ENCODE measurements around the gene HOXA10.

The HOXA10 gene

GRCh38 chr7:27202018-27202861, 28.1 kb upstream of the HOXA10 start:
- peaks cover 29% of the 10 kb centered on the region for H3K4me1 ChIP-seq (ENCODE audit: insufficient read depth, low read length)
- no peak overlapping the region for H3K9ac ChIP-seq (ENCODE audit: low read length)
- no peaks in the 10 kb centered on the region for H3K36me3 ChIP-seq (ENCODE audit: insufficient read depth, low read length)
- H3K27me3 ChIP-seq (ENCODE audit: control insufficient read depth in 1 of 2, insufficient read depth in 2 of 2, low read length in 2 of 2) = peaks cover 72 to 89% of the 10 kb centered on the region in 2 donors
- no peaks in the 10 kb centered on the region for H3K9me3 ChIP-seq (ENCODE audit: low read length)
- no peak overlapping the region for H3K27ac ChIP-seq (ENCODE audit: low read depth, low read length)
- H3K4me3 ChIP-seq (ENCODE audit: low read depth in 1 of 2, low read length in 2 of 2) = no peak overlapping the region

GRCh38 chr7:27201580-27202017, 27.5 kb upstream of the HOXA10 start:
- Histone ChIP-seq H3K27me3 (ENCODE audit: control insufficient read depth in 1 of 2, insufficient read depth in 2 of 2, low read length in 2 of 2) (peaks cover 66 to 83% of the 10 kb centered on the region in 2 donors), H3K9ac (ENCODE audit: low read length) (no peak overlapping the region), H3K36me3 (ENCODE audit: insufficient read depth, low read length) (no peaks in the 10 kb centered on the region), H3K4me1 (ENCODE audit: insufficient read depth, low read length) (peaks cover 29% of the 10 kb centered on the region), H3K27ac (ENCODE audit: low read depth, low read length) (no peak overlapping the region), H3K9me3 (ENCODE audit: low read length) (no peaks in the 10 kb centered on the region), H3K4me3 (ENCODE audit: low read depth in 1 of 2, low read length in 2 of 2) (peak overlapping the region in 1 of 2 donors; percentile 63)

DNA sequence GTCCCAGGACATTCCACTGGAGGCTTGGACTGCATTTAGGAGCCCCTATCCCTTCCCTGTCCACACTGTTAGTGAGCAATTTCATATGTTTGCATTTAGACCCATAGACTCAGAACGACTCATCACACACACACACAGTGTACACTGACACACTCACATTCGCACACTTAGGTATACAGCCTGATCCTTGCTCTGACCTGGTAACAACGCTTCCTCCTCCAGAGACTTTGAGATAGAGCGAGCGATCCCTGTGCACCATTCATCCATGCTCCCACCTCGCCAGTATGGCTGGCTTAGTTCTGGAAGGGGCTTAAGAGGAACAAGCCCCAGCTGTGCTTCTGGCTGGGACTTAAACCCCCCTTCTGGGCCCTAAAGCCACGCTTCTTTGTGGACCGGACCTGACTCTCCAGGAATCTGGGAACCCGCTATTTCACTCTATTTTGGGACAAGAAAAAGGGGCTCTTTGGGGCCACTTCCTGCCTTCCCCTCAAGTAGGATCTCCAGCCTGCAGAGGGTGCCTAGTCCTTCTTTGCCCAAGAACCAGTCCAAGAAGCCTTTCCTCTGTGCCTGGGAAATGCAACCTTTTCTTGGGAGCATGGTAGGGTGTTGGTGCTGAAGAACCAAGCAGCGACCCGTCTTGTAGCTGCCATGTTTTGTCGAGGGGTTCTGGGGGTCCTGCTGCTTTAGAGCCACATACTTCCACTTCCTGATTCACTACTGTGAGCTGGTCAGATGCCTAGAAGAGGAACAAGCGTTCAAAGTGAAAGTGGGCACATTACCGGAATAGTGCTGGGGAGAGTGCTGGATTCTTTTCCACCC, 26.9 kb upstream of the HOXA10 start:
- Histone ChIP-seq H3K4me3 (ENCODE audit: low read depth in 1 of 2, low read length in 2 of 2) (peak overlapping the region; percentile 58 to 63), H3K27me3 (ENCODE audit: control insufficient read depth in 1 of 2, insufficient read depth in 2 of 2, low read length in 2 of 2) (peaks cover 60 to 77% of the 10 kb centered on the region in 2 donors), H3K4me1 (ENCODE audit: insufficient read depth, low read length) (peaks cover 28% of the 10 kb centered on the region), H3K9ac (ENCODE audit: low read length) (no peak overlapping the region), H3K36me3 (ENCODE audit: insufficient read depth, low read length) (no peaks in the 10 kb centered on the region), H3K27ac (ENCODE audit: low read depth, low read length) (no peak overlapping the region), H3K9me3 (ENCODE audit: low read length) (no peaks in the 10 kb centered on the region)

GRCh38 chr7:27199849-27200760, 26.0 kb upstream of the HOXA10 start, which contains the start of gene HOXA13:
Gene HOXA13 (minus strand): TSS chr7:27200091. CDS start chr7:27200077, 14 bp downstream.
- H3K9ac ChIP-seq (ENCODE audit: low read length) = peak within 1 kb of the TSS; percentile 87

GRCh38 chr7:27198871-27199801, 25.0 kb upstream of the HOXA10 start:
- Histone ChIP-seq H3K4me1 (ENCODE audit: insufficient read depth, low read length) (peaks cover 13% of the 10 kb centered on the region), H3K4me3 (ENCODE audit: low read depth in 1 of 2, low read length in 2 of 2) (peak overlapping the region; percentile 86 to 92), H3K9me3 (ENCODE audit: low read length) (no peaks in the 10 kb centered on the region), H3K9ac (ENCODE audit: low read length) (peak overlapping the region; percentile 87), H3K27ac (ENCODE audit: low read depth, low read length) (peak overlapping the region; percentile 86), H3K36me3 (ENCODE audit: insufficient read depth, low read length) (no peaks in the 10 kb centered on the region), H3K27me3 (ENCODE audit: control insufficient read depth in 1 of 2, insufficient read depth in 2 of 2, low read length in 2 of 2) (peaks cover 41 to 58% of the 10 kb centered on the region in 2 donors)

More at GRCh38 chr7:27199849-27200760, 26.0 kb upstream of the HOXA10 start, which contains the start of gene HOXA13:
- no peaks in the 10 kb centered on the region for H3K36me3 ChIP-seq (ENCODE audit: insufficient read depth, low read length)
- H3K9me3 ChIP-seq (ENCODE audit: low read length) = no peaks in the 10 kb centered on the region
- peak within 1 kb of the TSS; percentile 86 for H3K27ac ChIP-seq (ENCODE audit: low read depth, low read length)
- peak within 1 kb of the TSS; percentile 86 to 92 for H3K4me3 ChIP-seq (ENCODE audit: low read depth in 1 of 2, low read length in 2 of 2)
- peaks cover 51 to 68% of the 10 kb centered on the region in 2 donors for H3K27me3 ChIP-seq (ENCODE audit: control insufficient read depth in 1 of 2, insufficient read depth in 2 of 2, low read length in 2 of 2)
- H3K4me1 ChIP-seq (ENCODE audit: insufficient read depth, low read length) = peaks cover 19% of the 10 kb centered on the region

GRCh38 chr7:27198138-27198841, 24.2 kb upstream of the HOXA10 start:
- no peaks in the 10 kb centered on the region for H3K9me3 ChIP-seq (ENCODE audit: low read length)
- peak overlapping the region; percentile 55 for H3K9ac ChIP-seq (ENCODE audit: low read length)
- H3K27me3 ChIP-seq (ENCODE audit: control insufficient read depth in 1 of 2, insufficient read depth in 2 of 2, low read length in 2 of 2) = peaks cover 33 to 50% of the 10 kb centered on the region in 2 donors
- H3K36me3 ChIP-seq (ENCODE audit: insufficient read depth, low read length) = no peaks in the 10 kb centered on the region
- H3K4me3 ChIP-seq (ENCODE audit: low read depth in 1 of 2, low read length in 2 of 2) = peak overlapping the region; percentile 86 to 92
- peak overlapping the region; percentile 86 for H3K27ac ChIP-seq (ENCODE audit: low read depth, low read length)
- H3K4me1 ChIP-seq (ENCODE audit: insufficient read depth, low read length) = peaks cover 13% of the 10 kb centered on the region

- Histone ChIP-seq H3K9me3 (ENCODE audit: low read length) (no peaks in the 10 kb centered on the region), H3K27me3 (ENCODE audit: control insufficient read depth in 1 of 2, insufficient read depth in 2 of 2, low read length in 2 of 2) (peaks cover 26 to 41% of the 10 kb centered on the region in 2 donors), H3K9ac (ENCODE audit: low read length) (peak overlapping the region; percentile 55), H3K4me3 (ENCODE audit: low read depth in 1 of 2, low read length in 2 of 2) (peak overlapping the region; percentile 86 to 92), H3K4me1 (ENCODE audit: insufficient read depth, low read length) (peaks cover 13% of the 10 kb centered on the region), H3K36me3 (ENCODE audit: insufficient read depth, low read length) (no peaks in the 10 kb centered on the region), H3K27ac (ENCODE audit: low read depth, low read length) (peak overlapping the region; percentile 57)
Measured at GRCh38 chr7:27197137-27198042, 23.3 kb upstream of the HOXA10 start.

- H3K27ac ChIP-seq (ENCODE audit: low read depth, low read length) = peak overlapping the region; percentile 57
- no peak overlapping the region for H3K9ac ChIP-seq (ENCODE audit: low read length)
- H3K4me3 ChIP-seq (ENCODE audit: low read depth in 1 of 2, low read length in 2 of 2) = peak overlapping the region; percentile 2 to 86
- no peaks in the 10 kb centered on the region for H3K36me3 ChIP-seq (ENCODE audit: insufficient read depth, low read length)
- H3K9me3 ChIP-seq (ENCODE audit: low read length) = no peaks in the 10 kb centered on the region
- peaks cover 12% of the 10 kb centered on the region for H3K4me1 ChIP-seq (ENCODE audit: insufficient read depth, low read length)
- peaks cover 21 to 36% of the 10 kb centered on the region in 2 donors for H3K27me3 ChIP-seq (ENCODE audit: control insufficient read depth in 1 of 2, insufficient read depth in 2 of 2, low read length in 2 of 2)
Measured at GRCh38 chr7:27196287-27196767, 22.2 kb upstream of the HOXA10 start.

Data from muscle layer of colon (tissue), 2 donors.